HG02759 (cell line): Measurements from ENCODE around the gene YBX3.

Source experiments
- ATAC-seq: cut with Tn5 transposase; IDR thresholded peaks from one replicate; pipeline ENCODE4 v1.9.1; 2021; ENCODE audit warnings: mild to moderate bottlenecking, moderate library complexity; ENCODE audit not compliant: unreplicated experiment

The YBX3 gene

GRCh38 chr12:10722502-10722904 lies 620 bp downstream of the YBX3 start:
- ATAC-seq: peak; percentile 50

- peak; percentile 35 for ATAC-seq
Measured at GRCh38 chr12:10721651-10722501, 1.2 kb downstream of the YBX3 start.

- ATAC-seq: no peak
Measured at GRCh38 chr12:10720974-10721650, 2.0 kb downstream of the YBX3 start.

- ATAC-seq: no peak
Measured at GRCh38 chr12:10719482-10719881, 3.6 kb downstream of the YBX3 start.

GRCh38 chr12:10718279-10718821 lies 4.8 kb downstream of the YBX3 start:
- ATAC-seq: no peak

GRCh38 chr12:10717410-10717809 lies 5.7 kb downstream of the YBX3 start:
- no peak for ATAC-seq

- no peak for ATAC-seq
Measured at GRCh38 chr12:10716704-10717315, 6.3 kb downstream of the YBX3 start.

- ATAC-seq: no peak
Measured at GRCh38 chr12:10716277-10716676, 6.8 kb downstream of the YBX3 start.

GRCh38 chr12:10715491-10715890 lies 7.6 kb downstream of the YBX3 start:
- no peak for ATAC-seq

- ATAC-seq: no peak
Measured at GRCh38 chr12:10709808-10710207, 13.3 kb downstream of the YBX3 start.

GRCh38 chr12:10708862-10709261 lies 14.3 kb downstream of the YBX3 start:
- ATAC-seq: no peak

- no peak for ATAC-seq
Measured at GRCh38 chr12:10705655-10706054, 17.5 kb downstream of the YBX3 start.

- no peak for ATAC-seq
Measured at GRCh38 chr12:10701843-10702242, 21.3 kb downstream of the YBX3 start.

- ATAC-seq: peak; percentile 63
Measured at GRCh38 chr12:10701131-10701681, 21.9 kb downstream of the YBX3 start.

GRCh38 chr12:10700581-10700980 lies 22.5 kb downstream of the YBX3 start:
- ATAC-seq: no peak

GRCh38 chr12:10697862-10698261 lies 25.3 kb downstream of the YBX3 start:
- no peak for ATAC-seq

- no peak for ATAC-seq
Measured at GRCh38 chr12:10697156-10697555, 26.0 kb downstream of the YBX3 start.

- no peak for ATAC-seq
Measured at GRCh38 chr12:10690906-10691305, 32.2 kb downstream of the YBX3 start.

GRCh38 chr12:10689146-10689545 lies 34.0 kb downstream of the YBX3 start:
- ATAC-seq: no peak

- no peak for ATAC-seq
Measured at GRCh38 chr12:10688042-10688441, 35.1 kb downstream of the YBX3 start.

GRCh38 chr12:10673659-10674384 lies 49.3 kb downstream of the YBX3 start, which contains the start of gene STYK1:
TSS of gene STYK1 (minus strand) at chr12:10674052. CDS start at chr12:10634618, 39,434 bp downstream.
- peak; percentile 73 for ATAC-seq
